ENCODE results near the gene CDKAL1.

The CDKAL1 gene

GRCh38 chr6:21134356-21134755 lies 600.1 kb downstream of the CDKAL1 start:
- H3K4me3 ChIP-seq (ENCODE audit: low read depth, low read length) = no peak overlapping the region
- TF ChIP-seq CTCF (IDR thresholded peaks at IDR 0.05; ENCODE audit: borderline replicate concordance, insufficient read depth, low read depth, low read length) = no peak

DNA sequence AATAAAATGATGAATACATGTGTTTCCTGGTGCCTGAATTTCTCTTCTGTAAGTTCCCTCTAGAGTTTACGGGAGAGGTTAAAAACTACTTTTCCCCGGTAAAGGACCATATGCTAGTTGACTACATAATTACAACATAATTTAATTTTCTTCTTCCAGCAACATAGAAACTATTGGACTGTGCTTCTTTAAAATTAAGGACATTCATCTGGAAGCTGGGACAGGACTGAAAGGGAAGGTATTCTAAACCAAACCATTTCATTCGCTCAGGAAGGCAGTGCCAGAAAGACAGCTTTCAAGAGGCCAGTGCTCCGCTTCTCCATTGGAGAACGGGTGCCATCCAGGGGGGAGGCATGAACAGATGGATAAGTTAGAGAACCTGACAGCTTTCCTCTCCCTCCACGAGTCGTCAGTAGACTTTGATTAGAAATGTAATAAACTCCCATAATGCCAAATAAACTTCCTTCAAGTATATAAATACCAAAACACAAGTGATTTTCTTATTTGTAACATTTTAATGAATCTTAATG lies 601.3 kb downstream of the CDKAL1 start:
- TF ChIP-seq CTCF (IDR thresholded peaks at IDR 0.05; ENCODE audit: borderline replicate concordance, insufficient read depth, low read depth, low read length) = no peak

GRCh38 chr6:21137700-21138335 lies 603.6 kb downstream of the CDKAL1 start:
- no peak for TF ChIP-seq CTCF (IDR thresholded peaks at IDR 0.05; ENCODE audit: borderline replicate concordance, insufficient read depth, low read depth, low read length)
- H3K4me3 ChIP-seq (ENCODE audit: low read depth, low read length) = no peak overlapping the region

More for the DNA sequence above, 601.3 kb downstream of the CDKAL1 start:
- no peak overlapping the region for H3K4me3 ChIP-seq (ENCODE audit: low read depth, low read length)

DNA sequence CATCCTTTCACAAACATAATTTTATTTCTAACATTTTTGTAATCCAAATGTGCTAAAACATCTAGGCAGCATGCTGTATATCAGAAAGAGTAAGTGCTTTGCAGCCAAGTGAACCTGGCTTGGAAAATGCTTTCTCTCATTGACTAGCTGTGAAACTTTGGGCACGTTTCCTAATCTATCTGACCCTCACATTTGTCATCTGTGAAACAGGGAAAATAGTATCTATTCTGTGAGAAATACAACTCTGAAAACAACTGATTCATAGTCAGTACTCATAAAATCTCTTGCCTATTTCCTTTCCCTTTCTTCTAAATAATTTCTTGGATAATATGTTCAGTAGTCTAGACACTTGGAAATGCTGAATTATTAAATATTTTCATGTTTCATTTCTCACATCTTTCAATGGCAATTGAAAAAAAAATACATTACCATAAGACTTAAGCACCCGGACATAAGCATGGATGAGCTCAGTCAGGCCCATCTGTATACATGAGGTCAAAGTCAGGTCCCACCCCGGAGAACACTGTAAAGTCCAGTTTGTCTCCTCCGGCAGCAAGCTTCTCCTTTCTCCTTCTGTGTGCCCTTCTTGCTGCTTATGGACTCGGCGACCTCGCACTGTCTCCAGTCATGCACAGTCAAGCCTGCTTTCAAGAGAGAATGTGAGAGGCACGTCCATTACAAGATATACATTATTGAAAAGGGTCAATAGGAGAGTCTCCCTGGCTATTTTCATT lies 604.2 kb downstream of the CDKAL1 start:
- no peak overlapping the region for H3K4me3 ChIP-seq (ENCODE audit: low read depth, low read length)
- TF ChIP-seq CTCF (IDR thresholded peaks at IDR 0.05; ENCODE audit: borderline replicate concordance, insufficient read depth, low read depth, low read length) = no peak

DNA sequence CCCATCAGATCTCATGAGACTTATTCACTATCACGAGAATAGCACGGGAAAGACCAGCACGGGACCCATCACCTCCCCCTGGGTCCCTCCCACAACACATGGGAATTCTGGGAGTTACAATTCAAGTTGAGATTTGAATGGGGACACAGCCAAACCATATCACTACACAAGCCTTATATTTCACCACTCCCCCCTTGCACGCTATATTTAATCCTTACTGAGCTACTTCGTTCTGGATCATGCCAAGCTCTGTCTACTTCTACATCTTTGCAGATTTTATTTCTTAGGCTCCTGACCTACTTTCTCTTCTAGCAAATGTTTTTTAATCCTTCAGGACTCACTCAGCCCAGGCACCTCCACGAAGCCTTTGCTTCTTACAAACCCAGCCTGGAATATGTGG lies 606.7 kb downstream of the CDKAL1 start:
- H3K4me3 ChIP-seq (ENCODE audit: low read depth, low read length) = no peak overlapping the region
- TF ChIP-seq CTCF (IDR thresholded peaks at IDR 0.05; ENCODE audit: borderline replicate concordance, insufficient read depth, low read depth, low read length) = no peak

DNA sequence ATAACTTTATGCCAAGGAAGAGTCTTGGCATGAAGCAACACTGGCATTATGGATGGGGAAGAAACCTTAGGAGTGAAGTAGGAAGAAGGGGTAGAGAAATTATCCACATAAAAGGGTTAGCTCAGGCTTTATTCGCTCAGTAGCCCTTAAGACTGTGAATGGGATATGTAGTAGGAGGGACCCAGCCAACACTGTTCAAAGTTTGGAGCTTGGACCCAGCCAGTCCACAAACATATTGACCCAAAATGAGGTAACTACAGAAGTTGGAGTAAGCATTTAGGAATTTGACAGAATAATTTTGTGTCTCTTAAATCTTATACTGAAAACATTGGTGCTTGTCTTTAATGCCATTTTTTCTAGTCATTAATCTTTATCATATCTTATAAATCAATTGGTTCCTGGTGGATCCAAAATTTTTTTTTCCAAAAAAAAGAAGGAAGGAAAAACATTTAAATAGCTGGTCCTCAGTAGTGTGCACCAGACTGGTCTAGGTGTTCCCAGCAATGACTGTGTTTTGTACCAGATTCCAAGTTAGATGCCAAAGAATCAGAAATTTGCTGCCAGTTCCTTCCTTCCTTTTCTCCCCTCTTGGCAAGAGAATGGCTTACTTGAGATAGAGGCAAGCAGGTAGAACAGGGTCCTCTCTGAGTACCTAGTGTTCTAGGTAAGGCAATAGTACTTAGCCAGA lies 607.5 kb downstream of the CDKAL1 start:
- H3K4me3 ChIP-seq (ENCODE audit: low read depth, low read length) = no peak overlapping the region
- TF ChIP-seq CTCF (IDR thresholded peaks at IDR 0.05; ENCODE audit: borderline replicate concordance, insufficient read depth, low read depth, low read length) = no peak
